T1000 (cell line): ENCODE measurements around the gene CMTM5.

ENCODE experiments used
- DNase-seq: peaks from one replicate; lab custom pipeline; 2025; ENCODE audit warnings: mixed read lengths; lab: John Stamatoyannopoulos, UW

Gene CMTM5

GRCh38 chr14:23376482-23377197, at the start of gene CMTM5:
CMTM5 (plus strand) TSS chr14:23377046; CDS start chr14:23377252, 206 bp downstream.
- DNase-seq, result no peak

GRCh38 chr14:23327947-23328744, 48.7 kb upstream of the CMTM5 start:
- peak; percentile 8 for DNase-seq

GRCh38 chr14:23335623-23336022, 41.2 kb upstream of the CMTM5 start:
- DNase-seq, result no peak

- DNase-seq, result no peak
These were observed 37.2 kb upstream of the CMTM5 start for GRCh38 chr14:23339506-23340268.

GRCh38 chr14:23344481-23344880, 32.4 kb upstream of the CMTM5 start:
- DNase-seq, result no peak

- no peak for DNase-seq
These were observed 30.7 kb upstream of the CMTM5 start for GRCh38 chr14:23345987-23346692.

- DNase-seq, result no peak
These were observed 30.0 kb upstream of the CMTM5 start for GRCh38 chr14:23346693-23347405.

GRCh38 chr14:23347406-23348296, 29.2 kb upstream of the CMTM5 start:
- DNase-seq, result no peak

- DNase-seq, result no peak
These were observed 28.6 kb upstream of the CMTM5 start for GRCh38 chr14:23348297-23348655.

- no peak for DNase-seq
These were observed 27.5 kb upstream of the CMTM5 start for GRCh38 chr14:23349156-23349845.

GRCh38 chr14:23351681-23352505, 25.0 kb upstream of the CMTM5 start:
- DNase-seq, result no peak

GRCh38 chr14:23352506-23353432, 24.1 kb upstream of the CMTM5 start, which contains the start of gene SLC22A17:
SLC22A17 (minus strand) TSS chr14:23352887.
- DNase-seq, result peak; percentile 68

GRCh38 chr14:23353433-23353780, 23.4 kb upstream of the CMTM5 start:
- DNase-seq, result no peak

- DNase-seq, result no peak
These were observed 21.9 kb upstream of the CMTM5 start for GRCh38 chr14:23354990-23355389.

GRCh38 chr14:23355871-23356435, 20.9 kb upstream of the CMTM5 start:
- no peak for DNase-seq

- DNase-seq, result no peak
These were observed 20.2 kb upstream of the CMTM5 start for GRCh38 chr14:23356662-23357061.

GRCh38 chr14:23357261-23357660, 19.6 kb upstream of the CMTM5 start:
- DNase-seq, result no peak
